ENCODE results near the gene UBAP1L.
A peak's percentile ranks its signal among the peaks of the same experiment; 100 is the strongest.
"Not testable (repeated sequence)": the region's sequence is repeated elsewhere in the genome, so short reads cannot be mapped to it uniquely, and the experiment has no call there.

Gene UBAP1L

DNA sequence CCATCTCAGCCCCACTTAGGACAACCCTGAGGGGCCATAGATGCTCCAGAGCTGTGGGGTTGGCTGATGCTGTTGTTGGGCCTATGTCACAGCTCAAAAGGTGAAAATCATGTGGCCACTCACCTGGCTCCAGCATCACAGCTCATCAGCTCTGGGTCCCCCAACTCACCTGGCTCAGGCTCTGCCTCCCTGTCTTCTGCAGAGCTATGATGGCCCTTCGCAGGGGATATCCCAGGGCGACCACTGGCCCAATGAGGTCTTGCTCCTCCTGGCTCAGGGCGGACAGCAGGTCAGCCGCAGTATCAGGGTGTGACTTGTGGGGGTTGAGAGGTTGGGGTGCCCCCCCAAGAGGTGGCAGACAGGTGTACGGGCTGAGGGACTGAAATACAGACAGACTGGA is 15.7 kb downstream of the UBAP1L start:
- no peak for DNase-seq

DNA sequence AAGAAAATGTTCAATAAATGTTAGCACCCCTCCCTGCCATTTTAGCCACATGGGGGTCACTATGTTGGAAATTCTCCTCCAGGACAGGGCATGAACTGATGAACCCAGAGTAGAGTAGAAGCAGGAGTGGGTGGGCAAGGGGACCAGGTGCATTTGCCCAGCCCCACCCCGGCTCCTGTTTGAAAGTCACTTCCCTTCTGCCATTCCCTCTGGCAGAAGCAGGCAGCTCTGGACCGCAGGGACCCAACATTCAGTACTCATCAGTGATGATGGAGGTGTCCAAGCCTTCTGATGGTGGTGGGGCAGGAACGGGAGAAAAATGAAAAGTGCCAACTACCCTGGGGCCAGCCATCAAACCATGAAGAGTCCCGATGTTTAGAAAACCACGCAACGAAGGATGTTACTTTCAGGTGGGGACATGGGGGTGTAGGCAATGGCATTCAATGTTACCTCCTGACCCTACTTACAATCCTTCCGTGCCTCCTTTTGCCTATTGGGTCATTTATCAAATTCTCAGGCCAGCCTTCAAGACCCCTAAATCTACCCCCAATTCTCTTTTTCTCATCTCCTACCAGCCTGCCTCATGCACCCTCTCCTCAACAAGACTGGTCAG is 17.2 kb downstream of the UBAP1L start:
- DNase-seq = no peak

DNA sequence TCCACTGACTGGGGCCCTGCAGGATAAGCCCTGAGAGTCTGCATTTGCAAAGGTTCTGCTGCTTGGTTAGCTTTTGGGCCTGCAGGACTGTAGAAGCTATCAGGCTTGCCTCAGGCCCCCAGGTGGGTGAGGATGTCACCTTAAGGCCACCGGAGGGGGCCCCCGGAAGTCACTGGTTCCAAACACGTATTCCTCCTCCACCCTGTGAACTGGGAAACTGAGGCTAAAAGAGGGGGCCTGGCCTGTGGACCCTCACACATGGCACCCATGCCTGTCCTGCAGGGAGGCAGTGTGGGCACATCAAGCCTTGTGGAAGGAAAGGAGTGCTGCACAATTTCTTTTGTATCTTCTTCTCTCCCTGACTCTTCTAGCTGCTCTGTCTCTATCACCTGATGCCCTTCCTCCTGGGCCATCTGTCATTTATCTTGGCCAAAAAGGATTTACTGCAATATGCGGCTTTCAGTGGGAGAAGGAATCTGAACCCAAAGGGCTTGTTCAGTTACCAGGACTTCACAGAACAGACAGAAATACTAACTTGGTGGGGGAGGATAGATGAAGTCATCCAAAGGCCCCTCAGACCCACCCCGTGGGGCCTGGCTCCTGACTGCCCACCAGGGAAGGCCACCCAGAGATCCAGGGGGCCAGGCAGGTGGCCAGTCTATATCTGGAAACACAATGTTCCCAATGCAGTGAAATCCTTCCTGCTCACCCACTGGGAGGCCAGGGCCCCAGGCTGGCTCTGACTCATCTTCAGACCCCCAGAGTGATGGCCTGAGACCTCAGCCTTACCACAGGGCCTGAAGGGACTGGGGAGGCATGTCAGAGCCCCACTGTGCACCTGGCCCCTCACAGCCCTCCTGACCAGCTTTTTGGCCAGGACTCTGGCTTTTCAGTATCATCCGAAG is 18.3 kb downstream of the UBAP1L start:
- DNase-seq = peak; percentile 69

DNA sequence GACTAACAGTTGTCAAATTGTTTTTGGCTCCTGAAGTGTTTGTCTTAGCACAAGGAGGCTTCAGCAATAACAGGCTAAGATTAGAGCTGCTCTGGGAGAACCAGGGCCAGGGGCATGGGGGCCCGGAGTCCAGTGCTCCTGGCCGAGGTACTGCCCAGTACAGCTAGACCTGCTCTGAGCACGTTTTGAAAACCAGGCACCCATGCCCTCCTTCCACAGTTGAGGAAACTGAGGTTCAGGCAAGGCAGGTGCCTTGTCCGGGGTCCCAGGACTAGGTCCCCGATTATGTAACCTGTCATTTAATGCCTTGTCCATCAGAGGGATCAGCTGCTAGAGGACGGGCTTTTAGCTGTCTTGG is 19.3 kb downstream of the UBAP1L start:
- DNase-seq = no peak

DNA sequence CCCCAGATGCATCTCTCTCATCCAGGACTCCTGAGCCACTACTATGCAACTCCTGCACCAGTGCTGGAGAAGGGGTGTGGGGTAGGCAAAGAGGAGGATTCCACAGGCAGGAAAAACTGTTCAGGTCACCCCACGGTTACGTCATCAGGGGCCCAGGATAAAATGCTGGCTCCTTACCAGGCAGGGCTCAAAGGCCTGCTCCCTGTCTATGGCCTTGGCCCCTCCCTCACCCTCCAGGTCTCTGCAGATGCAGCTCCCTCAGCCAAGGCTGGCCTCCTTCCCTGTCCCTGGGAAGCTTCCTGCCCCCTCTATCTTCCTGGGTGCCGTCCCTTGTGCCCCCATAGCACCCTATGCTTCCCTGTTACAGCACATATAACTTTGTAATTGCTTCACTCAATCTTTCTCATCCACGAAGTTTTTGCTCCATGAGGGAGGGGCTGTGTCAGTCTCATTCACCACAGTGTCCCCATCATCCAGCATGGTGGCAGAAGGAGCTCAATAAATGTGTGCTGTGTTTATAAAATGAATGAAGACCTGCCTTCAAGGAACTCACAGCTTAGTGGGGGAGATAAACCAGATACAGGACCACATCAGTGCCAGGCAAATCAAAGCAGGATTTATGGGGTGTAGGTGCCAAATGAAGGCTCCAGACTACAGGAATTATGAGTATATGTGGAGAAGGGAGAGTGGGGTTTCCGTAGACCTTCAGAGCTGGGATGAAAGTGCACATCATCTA is 19.8 kb downstream of the UBAP1L start:
- DNase-seq = no peak

DNA sequence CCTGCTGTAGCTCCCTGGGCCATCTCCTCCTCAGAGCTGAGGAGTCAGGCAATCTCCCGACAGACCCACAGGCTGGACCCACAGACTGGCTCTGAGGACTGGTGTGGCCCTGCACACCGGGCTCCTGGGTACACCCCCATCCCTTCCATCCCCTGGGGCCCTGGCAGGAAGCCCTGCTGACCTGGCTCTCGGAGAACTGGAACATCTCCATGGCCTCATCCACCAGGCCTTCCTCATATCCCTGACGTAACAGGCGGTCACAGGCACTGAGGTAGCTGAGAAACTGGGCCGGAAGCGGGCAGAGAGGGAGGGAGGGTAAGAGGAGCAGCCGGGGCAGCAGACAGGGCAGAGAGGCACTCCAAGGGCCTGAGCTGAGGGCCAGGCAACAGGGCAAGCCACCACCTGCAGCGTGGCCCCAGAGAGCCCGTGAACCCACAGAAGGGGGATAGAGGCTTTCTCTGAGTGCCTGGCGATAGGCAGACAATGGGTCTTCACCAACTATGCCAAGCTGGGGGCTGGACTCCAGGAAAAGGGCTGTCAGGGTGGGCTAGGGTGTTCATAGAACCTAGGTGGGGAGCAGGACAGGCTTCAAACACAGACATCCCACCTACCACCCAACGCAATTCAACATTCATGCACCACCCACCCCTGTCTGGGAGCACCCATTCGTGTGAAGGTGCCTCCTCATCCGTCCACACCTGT is 20.6 kb downstream of the UBAP1L start:
- DNase-seq = no peak

DNA sequence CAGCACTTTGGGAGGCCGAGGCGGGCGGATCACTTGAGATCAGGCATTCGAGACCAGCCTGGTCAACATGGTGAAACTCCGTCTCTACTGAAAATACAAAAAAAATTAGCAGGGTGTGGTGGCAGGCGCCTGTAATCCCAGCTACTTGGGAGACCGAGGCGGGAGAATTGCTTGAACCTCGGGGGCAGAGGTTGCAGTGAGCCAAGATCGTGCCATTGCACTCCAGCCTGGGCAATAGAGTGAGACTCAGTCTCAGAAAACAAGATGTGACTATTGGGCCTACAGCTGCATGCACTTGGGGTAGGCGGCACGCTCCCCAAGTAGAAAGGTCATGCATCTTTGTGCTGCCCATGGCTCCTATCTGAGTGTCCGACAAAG is 21.2 kb downstream of the UBAP1L start:
- not testable (repeated sequence) for DNase-seq

DNA sequence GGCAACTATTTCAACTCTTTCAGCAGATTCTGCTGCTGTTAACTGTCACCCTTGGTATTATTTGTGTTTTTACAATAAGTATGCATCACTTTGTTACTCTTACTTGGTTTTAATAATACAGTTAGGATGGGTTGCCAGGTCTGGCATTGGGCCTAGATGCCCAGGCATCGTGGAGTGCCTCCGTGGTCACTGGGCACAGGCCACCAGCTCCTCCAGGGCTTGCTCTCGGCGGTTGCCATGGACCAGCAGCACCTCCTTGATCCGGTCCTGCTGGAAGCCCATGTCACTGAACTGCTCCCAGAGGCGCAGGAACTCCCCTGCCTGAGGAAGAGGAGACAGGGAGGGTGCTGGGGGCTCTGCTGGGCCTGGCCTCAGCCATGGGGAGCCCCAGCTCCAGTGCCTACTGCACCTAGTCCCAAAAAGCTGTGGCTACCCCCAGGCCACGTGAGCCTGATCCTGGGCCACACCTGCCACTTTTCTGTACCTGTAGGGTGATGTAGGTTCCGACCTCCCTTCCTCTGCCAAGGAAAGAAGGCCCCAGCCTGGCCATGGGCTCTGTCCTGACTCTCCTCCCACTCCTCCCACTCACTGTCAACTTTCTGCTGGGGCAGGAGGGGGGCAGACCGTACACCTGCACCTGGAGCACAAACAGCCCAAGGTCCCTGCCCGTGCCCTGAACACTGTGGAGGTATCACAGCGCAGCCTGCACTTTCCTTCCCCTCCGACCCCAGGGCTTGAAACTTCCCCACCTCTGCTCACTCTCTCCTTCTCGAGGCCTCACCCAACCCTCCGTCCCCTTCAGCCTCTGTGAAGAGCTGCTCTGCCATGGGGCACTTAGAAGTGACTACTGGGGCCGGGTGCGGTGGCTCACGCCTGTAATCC is 21.8 kb downstream of the UBAP1L start:
- DNase-seq = no peak

DNA sequence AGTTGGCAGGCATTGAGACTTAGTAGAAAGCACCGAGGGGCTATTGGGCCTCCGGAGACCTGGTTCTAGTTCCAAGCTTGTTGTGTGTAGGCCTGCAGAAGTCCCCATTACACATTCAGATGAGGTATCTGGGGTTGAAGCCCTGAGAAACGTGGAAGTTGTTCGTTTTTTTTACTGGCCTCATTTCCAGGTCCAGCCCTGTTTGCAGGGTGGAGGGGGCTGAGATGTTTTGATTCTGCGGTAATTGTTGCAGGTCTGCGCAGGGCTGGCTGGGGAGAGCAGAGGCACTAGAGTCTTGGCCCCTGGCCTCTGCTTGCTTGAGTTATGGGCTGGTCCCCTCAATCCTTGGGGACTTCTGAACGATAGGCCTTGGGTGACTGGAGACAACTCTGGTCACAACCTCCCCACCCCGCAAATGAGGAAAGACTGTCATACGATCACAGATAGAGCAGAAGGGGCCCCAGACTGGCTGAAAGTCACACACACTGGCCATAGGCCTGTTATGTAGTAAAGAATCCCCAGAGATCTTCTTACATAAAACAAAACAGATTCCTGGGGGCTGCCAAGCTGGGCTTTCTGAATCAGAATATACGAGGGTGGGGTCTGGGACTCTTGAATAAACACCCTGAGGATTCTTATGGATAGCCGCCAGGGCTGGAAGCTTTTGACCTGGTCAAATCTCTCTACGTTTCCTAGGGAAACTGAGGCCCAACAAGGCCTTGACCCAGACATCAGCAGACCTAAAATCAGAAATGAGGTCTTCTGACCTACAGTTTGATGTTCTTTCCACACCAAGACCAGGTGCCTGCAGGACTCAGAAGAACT is 22.8 kb downstream of the UBAP1L start:
- no peak for DNase-seq

DNA sequence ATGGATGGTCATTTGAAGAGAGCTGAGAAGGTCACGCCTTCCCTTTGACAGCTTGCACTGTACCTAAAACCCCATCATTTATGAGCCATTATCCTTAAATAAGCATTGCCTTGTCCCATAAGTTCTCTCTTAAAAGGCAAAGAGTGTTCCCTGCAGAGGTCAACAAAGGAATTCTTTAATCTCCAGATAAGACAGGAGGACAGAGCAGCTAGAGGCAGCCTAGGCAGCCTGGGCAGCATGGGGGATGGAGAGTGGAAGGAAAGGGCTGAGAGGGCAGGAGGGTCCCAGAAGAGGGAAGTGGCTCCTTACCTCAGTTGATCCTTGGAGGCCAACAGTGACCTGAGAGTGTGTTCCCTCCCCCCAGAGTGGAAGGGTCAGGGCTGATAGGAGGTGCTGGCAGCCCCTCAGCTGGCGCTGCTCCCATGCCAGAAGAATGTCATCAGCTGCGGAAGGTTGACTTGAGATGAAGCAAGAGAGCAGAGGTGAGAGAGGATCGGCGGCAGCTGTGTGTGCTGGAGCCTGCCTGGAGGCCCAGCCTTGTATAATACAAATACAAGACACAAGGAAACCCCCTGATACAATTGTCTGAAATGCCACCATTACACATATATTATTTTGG is 25.7 kb downstream of the UBAP1L start:
- no peak for DNase-seq

DNA sequence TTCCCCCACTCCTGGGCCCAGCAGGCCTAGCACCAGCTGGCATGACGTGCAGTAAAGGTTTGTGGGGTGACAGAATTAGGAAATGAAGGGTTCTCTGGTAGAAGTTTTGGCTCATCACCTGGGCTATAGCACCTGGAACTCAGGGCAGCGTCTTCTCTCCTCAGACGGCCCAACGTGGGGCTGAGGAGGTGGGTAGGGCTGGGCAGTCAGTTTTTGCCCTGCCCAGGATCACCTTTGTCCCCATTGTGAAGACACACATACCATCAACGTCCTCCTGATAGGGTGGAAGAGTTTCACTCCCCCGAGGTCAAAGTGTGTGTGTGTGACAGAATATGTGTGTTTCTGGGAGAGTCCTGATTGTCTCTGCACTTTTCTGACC is 26.4 kb downstream of the UBAP1L start:
- no peak for DNase-seq

DNA sequence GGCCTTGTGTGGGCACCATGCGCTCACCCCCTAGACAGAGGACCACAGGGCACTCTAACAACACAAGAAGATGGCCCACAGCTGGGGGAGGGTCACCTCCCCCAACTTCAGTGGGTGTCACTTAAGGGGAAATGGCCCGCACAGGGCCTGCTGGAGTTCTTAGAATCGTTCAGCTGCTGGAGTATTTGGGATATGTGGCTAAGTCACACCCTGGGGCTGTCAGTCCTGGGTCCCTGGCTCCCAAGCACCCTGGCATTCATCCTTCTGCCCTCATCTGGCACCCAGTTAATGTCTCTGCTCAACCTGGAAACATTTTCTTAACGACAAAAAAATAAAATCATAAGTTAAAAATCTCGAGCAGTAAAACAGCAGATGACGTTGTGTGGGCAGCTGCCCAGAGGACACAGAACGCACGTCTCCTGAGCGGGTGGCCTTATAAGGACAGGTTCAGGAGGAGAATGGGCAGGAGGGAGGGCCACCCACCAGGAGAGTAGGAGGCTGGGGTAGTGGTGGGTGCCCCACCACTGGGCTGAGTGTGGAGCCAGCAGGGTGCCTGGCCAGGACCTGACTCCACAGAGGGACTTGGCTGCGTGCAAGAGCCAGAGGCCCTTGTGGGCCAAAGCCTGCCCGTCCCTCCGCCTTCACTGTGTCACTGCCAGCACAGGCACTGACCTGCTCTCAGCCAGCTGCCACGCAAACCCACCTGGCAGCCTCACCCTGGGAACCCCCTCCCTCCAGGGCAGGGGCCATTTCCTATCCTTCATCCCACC is 26.9 kb downstream of the UBAP1L start:
- no peak for DNase-seq

DNA sequence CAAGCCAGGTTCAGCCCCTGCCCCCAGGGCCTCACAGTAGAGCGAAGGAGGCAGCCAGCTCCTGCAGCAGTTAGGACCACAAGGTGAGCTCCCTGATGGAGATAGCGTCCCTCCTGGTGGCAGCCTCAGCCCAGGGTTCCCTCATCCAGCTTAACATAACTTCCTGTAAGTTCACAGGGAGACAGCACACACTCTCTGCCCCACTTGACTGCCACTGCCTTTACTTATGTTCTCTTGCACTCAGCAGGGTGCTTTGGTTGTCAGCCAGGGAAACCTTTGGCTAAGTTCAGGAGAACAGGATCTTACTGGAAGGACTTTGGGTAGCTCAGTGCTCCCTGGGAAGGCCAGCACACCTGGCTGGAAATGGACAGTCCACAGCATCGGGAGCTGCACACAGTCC is 27.6 kb downstream of the UBAP1L start:
- DNase-seq = no peak

DNA sequence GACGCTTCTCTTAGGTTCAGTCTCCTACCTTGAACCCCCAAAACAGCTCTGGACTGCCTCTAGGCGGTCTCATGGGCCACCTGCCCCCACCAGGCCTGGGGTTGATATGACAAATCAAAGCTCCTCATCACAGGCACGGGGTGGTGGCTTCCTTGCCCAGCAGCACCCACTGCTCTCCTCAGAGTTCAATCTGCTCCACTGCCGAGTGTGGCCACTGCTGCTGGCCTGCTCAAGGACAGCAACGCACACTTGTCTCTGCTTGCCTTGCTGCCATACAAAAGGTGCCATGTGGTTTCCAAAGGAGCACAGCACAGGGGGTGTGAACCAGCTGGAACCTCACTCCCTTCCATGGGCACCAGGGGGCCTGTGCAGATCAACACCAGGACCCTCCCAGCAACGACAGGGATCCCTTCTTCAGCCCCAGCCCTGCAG is 28.3 kb downstream of the UBAP1L start:
- peak; percentile 65 for DNase-seq

DNA sequence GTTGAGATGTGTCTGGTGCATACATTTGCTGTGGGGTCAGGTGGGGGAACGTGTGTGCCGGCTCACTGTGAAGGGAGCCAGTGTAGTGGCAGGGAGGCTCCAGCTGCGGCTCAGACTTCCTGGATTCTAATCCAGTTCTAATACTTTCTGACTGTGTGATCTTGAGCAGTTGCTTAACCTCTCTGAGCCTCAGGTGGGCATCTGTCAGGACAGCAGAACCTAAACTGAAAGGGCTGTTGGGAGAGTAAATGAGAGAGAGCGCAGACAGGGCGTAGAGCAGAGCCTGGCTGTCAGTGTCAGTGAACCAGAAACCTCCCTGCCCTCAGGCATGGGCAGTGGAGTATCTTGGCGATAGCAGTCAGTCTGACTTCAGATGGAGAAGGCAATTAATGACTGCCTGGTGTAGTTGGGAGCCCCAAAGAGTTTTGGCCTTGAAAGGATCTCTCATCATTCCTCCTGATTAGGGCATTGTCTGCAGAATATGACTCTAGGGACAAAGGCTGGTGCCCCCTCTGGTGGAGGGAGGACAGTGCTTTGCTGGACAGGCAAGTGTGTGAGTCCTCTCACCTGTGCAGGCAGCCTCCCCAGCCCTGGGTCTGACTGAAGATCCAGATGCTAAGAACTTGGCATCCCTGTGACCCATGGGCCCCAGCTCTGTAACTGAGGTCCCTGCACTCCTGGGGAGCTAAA is 28.9 kb downstream of the UBAP1L start:
- DNase-seq = peak; percentile 56

DNA sequence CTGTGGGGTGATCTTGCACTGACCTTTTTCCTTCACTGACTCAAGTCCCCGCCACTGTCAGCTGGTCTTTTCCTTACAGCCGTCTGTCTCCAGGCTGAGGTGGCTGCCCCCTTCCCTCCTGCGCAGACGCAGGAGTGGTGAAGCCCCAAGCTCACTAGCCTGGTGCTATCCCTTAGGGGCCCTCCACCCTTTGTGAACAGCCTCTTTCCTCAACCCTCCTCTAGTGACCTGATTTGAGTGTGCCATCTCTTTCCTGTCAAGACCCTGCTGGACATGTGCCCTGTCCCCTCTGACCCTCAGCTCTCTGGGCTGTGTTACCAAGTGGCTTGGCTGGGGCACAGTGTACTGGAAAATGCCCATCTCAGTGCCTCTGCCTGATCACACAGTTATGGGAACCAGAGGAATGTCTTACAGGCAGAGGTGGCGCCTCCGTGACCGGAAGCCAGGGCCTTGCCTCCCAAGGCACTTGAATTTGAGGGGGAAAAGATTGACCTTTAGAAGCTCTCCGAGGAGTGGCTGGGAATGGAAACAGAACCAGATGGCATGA is 29.7 kb downstream of the UBAP1L start:
- no peak for DNase-seq

DNA sequence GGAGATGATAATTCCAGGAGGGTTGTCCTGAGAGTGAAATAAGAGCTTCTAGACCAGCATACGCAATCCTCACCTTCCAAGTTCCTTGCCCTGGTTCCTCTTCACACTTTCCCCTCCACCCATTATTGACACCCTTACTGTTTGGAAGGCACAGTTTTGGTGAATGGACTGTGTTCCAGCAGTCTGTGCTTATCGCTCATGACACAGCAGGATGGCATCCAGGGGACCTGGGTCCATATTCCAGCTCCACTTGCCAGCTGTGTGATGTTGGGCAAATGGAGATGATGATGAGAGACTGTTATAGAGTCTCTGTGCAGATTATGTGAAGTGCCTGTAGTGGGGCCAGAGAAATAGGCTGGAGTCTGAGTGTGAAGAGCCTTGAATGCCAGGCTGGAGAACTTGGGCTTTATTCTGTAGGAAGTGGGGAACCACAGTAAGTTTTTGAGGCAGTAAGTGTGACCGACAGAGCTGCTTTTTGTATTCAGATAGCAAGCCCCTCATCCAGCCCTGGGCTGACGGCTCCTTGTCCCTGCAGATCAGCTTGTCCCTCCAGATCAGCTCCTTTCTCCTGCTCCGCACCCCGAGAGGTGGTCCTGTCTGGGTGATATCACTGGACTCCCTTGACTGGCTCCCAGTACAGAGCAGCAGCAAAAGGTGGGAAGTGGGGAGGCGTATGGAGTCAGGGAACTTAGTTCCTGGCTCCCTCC is 30.3 kb downstream of the UBAP1L start:
- DNase-seq = no peak

DNA sequence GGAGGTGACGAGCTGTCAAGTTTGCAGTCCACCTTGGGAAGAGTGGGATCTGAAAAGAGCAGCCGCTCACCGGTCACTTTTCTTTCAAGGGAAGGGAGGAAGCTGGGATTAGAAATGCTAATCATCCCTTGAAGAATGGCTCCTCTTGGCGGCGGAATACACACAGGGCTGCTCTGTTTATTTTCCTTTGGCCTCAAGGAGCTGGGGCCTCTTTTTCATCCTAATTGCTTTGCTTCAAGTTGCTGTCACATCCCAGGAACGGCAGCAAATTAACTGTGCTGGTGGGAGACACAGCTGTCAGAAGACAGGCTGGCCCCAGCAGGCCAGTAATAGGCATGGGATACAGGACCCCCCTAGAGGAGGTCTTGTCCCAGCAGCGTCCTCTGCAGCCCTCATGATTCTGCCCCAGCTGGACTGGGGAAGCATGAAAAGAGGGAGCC is 31.7 kb downstream of the UBAP1L start:
- peak; percentile 67 for DNase-seq
